Sigmoid colon (tissue), 7 donors: ENCODE results near the gene MAP4K4. TPM values are rescaled to one million over a fixed set of nuclear protein-coding genes. Genes with fewer than 3 reads are reported as not detected.
A peak's percentile ranks its signal among the peaks of the same experiment; 100 is the strongest.
"Not testable (repeated sequence)": the region's sequence is repeated elsewhere in the genome, so short reads cannot be mapped to it uniquely, and the experiment has no call there.

Experiments used
- DNase-seq: peaks from one replicate; pipeline ENCODE4 v3.0.0-alpha.2; 2019
- H3K27ac ChIP-seq, 4 donors: fragments of 200-600 bp; sonication (generic); one replicate each; pipeline ENCODE4 v1.5.1; 2016 to 2019; ENCODE audit warnings: mild to moderate bottlenecking in 1 of 4
- H3K27me3 ChIP-seq, 3 donors: fragments of 200-600 bp; sonication (generic); one replicate each; pipeline ENCODE4 v1.5.1; 2019; ENCODE audit warnings: mild to moderate bottlenecking in 1 of 3
- H3K36me3 ChIP-seq, 4 donors: fragments of 200-600 bp; sonication (generic); one replicate each; pipeline ENCODE4 v1.5.1; 2016 to 2019
- H3K4me1 ChIP-seq, 4 donors: fragments of 200-600 bp; sonication (generic); one replicate each; pipeline ENCODE4 v1.5.1; 2017 to 2019
- H3K4me3 ChIP-seq, 4 donors: fragments of 200-600 bp; sonication (generic); one replicate each; pipeline ENCODE4 v1.5.1; 2017 to 2019; ENCODE audit warnings: mild to moderate bottlenecking in 2 of 4, moderate library complexity in 1 of 4
- H3K9me3 ChIP-seq, 4 donors: fragments of 200-600 bp in 3 of 4; sonication (generic) in 3 of 4; one replicate each; pipeline versions ENCODE4 v1.5.1 to v1.6.1; 2013 to 2019
- CTCF ChIP-seq, 4 experiments: fragments of 450-650 bp in 3 of 4; fragments of 200-600 bp in 1 of 4; IDR thresholded peaks; one replicate each; pipeline ENCODE4 v1.5.1; 2016 to 2019; ENCODE audit warnings: antibody characterized with exemption in 4 of 4, mild to moderate bottlenecking in 3 of 4, moderate library complexity in 2 of 4
- EP300 ChIP-seq, 4 donors: sonication (generic); formaldehyde crosslinking; IDR thresholded peaks; one replicate each; pipeline ENCODE4 v1.6.1; 2017; ENCODE audit warnings: antibody characterized with exemption in 4 of 4
- POLR2A ChIP-seq, 2 donors: fragments of 450-650 bp; IDR thresholded peaks; one replicate each; pipeline ENCODE4 v1.6.1; 2016; ENCODE audit warnings: antibody characterized with exemption in 2 of 2, mild to moderate bottlenecking in 2 of 2, moderate library complexity in 2 of 2
- POLR2AphosphoS5 ChIP-seq, 4 donors: sonication (generic); formaldehyde crosslinking; IDR thresholded peaks; one replicate each; pipeline ENCODE4 v1.6.1; 2017; ENCODE audit warnings: antibody characterized with exemption in 4 of 4
- WGBS, 2 donors: extraction: QIAGEN DNeasy Blood & Tissue Kit; methylation state at CpG; one replicate each; pipeline ENCODE4 v1.1.7; 2013; 5-methylcytosine and 5-hydroxymethylcytosine counted together
- intact Hi-C: fragments of 100-400 bp; cut with DNase I; formaldehyde crosslinking; loops from one replicate; pipeline ENCODE4 v1.15.1; 2023
- polyA plus RNA-seq, 3 donors: library from polyadenylated mRNA; stranded (reverse); fragments of 200-250 nt; gene quantifications; one replicate each; pipeline ENCODE4 v1.2.3, GENCODE V29; 2013
- total RNA-seq, 4 donors: library from RNA; depleted of rRNA; stranded (reverse); fragments of >200 nt; gene quantifications; one replicate each; pipeline ENCODE4 v1.1.0, GENCODE V29; 2016
- donor health status: healthy with polysubstance abuse.
- donor health status: Bipolar disorder and iron deficiency.
- donor health status: healthy.

Gene MAP4K4
- total and polyA plus RNA-seq, 7 donors = 8.8 to 62.9 (median 37.2) TPM

GRCh38 chr2:101744832-101745231, 47.3 kb downstream of the MAP4K4 start:
- 69 to 77% methylated on average over 1 of the region's 1 CpG for WGBS, 2 donors
- TF ChIP-seq CTCF (IDR thresholded peaks at IDR 0.05) = no peak
- TF ChIP-seq EP300 (IDR thresholded peaks at IDR 0.05) = no peak
- no peak for TF ChIP-seq POLR2A (IDR thresholded peaks at IDR 0.05)
- no peak for TF ChIP-seq POLR2AphosphoS5 (IDR thresholded peaks at IDR 0.05)
- no peaks in the 10 kb centered on the region for H3K27me3 ChIP-seq
- H3K9me3 ChIP-seq = no peaks in the 10 kb centered on the region
- peaks cover 0 to 74% (median 65%) of the 10 kb centered on the region in 4 donors for H3K4me1 ChIP-seq
- H3K4me3 ChIP-seq = no peak overlapping the region
- no peaks in the 10 kb centered on the region for H3K36me3 ChIP-seq
- intact Hi-C loops = no loop called here
- DNase-seq = no peak
- H3K27ac ChIP-seq = peak overlapping the region in 1 of 4 donors; percentile 8

GRCh38 chr2:101745711-101746694, 48.5 kb downstream of the MAP4K4 start:
- 51 to 72% methylated on average over 4 of the region's 4 CpGs for WGBS, 2 donors
- Histone ChIP-seq H3K27ac (peak overlapping the region in 1 of 4 donors; percentile 45), H3K4me3 (no peak overlapping the region), H3K27me3 (no peaks in the 10 kb centered on the region), H3K36me3 (no peaks in the 10 kb centered on the region), H3K4me1 (peaks cover 0 to 70% (median 60%) of the 10 kb centered on the region in 4 donors), H3K9me3 (no peaks in the 10 kb centered on the region)
- no peak for TF ChIP-seq CTCF (IDR thresholded peaks at IDR 0.05)
- TF ChIP-seq POLR2A (IDR thresholded peaks at IDR 0.05) = no peak
- no peak for TF ChIP-seq POLR2AphosphoS5 (IDR thresholded peaks at IDR 0.05)
- TF ChIP-seq EP300 (IDR thresholded peaks at IDR 0.05) = no peak
- intact Hi-C loops = no loop called here
- no peak for DNase-seq

- H3K4me3 ChIP-seq = no peak overlapping the region
- no peaks in the 10 kb centered on the region for H3K9me3 ChIP-seq
- intact Hi-C loops = no loop called here
Observed at GRCh38 chr2:101748000-101748399, 50.5 kb downstream of the MAP4K4 start.

GRCh38 chr2:101748462-101748861, 51.0 kb downstream of the MAP4K4 start:
- H3K27ac ChIP-seq, H3K4me3 ChIP-seq, H3K27me3 ChIP-seq, DNase-seq, H3K36me3 ChIP-seq, H3K9me3 ChIP-seq, intact Hi-C loops: not testable (repeated sequence)
- H3K4me1 ChIP-seq = peaks cover 0 to 74% (median 62%) of the 10 kb centered on the region in 4 donors
- 81 to 87% methylated on average over 4 of the region's 4 CpGs for WGBS, 2 donors

More at GRCh38 chr2:101748000-101748399, 50.5 kb downstream of the MAP4K4 start:
- Histone ChIP-seq H3K27ac (no peak overlapping the region), H3K36me3 (no peaks in the 10 kb centered on the region), H3K4me1 (peaks cover 0 to 74% (median 62%) of the 10 kb centered on the region in 4 donors), H3K27me3 (no peaks in the 10 kb centered on the region)
- TF ChIP-seq POLR2AphosphoS5 (IDR thresholded peaks at IDR 0.05) (no peak), POLR2A (IDR thresholded peaks at IDR 0.05) (no peak), EP300 (IDR thresholded peaks at IDR 0.05) (no peak), CTCF (IDR thresholded peaks at IDR 0.05) (no peak)
- DNase-seq = no peak
- WGBS, 2 donors = 61 to 78% methylated on average over 1 of the region's 1 CpG

GRCh38 chr2:101750688-101751087, 53.2 kb downstream of the MAP4K4 start:
- no peaks in the 10 kb centered on the region for H3K27me3 ChIP-seq
- 89 to 98% methylated on average over 3 of the region's 3 CpGs for WGBS, 2 donors
- no peak overlapping the region for H3K4me3 ChIP-seq
- peaks cover 0 to 75% (median 70%) of the 10 kb centered on the region in 4 donors for H3K4me1 ChIP-seq
- DNase-seq = no peak
- peak overlapping the region in 1 of 4 donors; percentile 49 for H3K27ac ChIP-seq
- intact Hi-C loops = no loop called here
- no peaks in the 10 kb centered on the region for H3K9me3 ChIP-seq
- TF ChIP-seq POLR2AphosphoS5 (IDR thresholded peaks at IDR 0.05) (no peak), POLR2A (IDR thresholded peaks at IDR 0.05) (no peak), EP300 (IDR thresholded peaks at IDR 0.05) (no peak), CTCF (IDR thresholded peaks at IDR 0.05) (no peak)
- H3K36me3 ChIP-seq = no peaks in the 10 kb centered on the region
